OCI-LY7 (cell line): ENCODE results near the gene HS3ST3B1. TPM values are rescaled to one million over a fixed set of nuclear protein-coding genes. Genes with fewer than 3 reads are reported as not detected.
A peak's percentile ranks its signal among the peaks of the same experiment; 100 is the strongest.

Source experiments
- BruUV-seq: library from RNA; stranded (reverse); fragments of 400-500 nt; replicated peaks from 2 replicates; lab custom pipeline; 2021; lab: Mats Ljungman, UMichigan
- CTCF ChIA-PET: fragments of 300-600 bp; sonication (Branson Sonifier 250); formaldehyde crosslinking; loops from one replicate; lab custom pipeline; 2022; ENCODE audit warnings: antibody characterized with exemption; ENCODE audit not compliant: unreplicated experiment; lab: Charles Lee
- POLR2A ChIA-PET: fragments of 300-600 bp; sonication (Branson Sonifier 250); formaldehyde crosslinking; loops from one replicate; lab custom pipeline; 2022; ENCODE audit warnings: antibody characterized with exemption; lab: Charles Lee
- DNase-seq: peaks from one replicate; pipeline ENCODE4 v3.0.0-alpha.2; 2015; ENCODE audit warnings: low spot score
- H2AFZ ChIP-seq: fragments of 200-600 bp; sonication (generic), shearing (Covaris generic); 2 replicates; pipeline ENCODE4 v1.6.1; 2014; ENCODE audit warnings: mild to moderate bottlenecking, antibody characterized with exemption, low read length, moderate library complexity
- H3K27ac ChIP-seq: fragments of 200-600 bp; sonication (generic); 2 replicates; pipeline ENCODE4 v1.5.1; 2014; ENCODE audit warnings: mixed run types, low read depth, mild to moderate bottlenecking, moderate library complexity, low read length, inconsistent platforms; ENCODE audit not compliant: poor library complexity, severe bottlenecking
- H3K36me3 ChIP-seq: fragments of 200-600 bp; sonication (generic); 2 replicates; pipeline ENCODE4 v1.6.1; 2014; ENCODE audit warnings: mild to moderate bottlenecking, antibody characterized with exemption, low read length, moderate library complexity, mixed read lengths; ENCODE audit not compliant: insufficient read depth
- H3K4me1 ChIP-seq: fragments of 200-600 bp; sonication (generic); 2 replicates; pipeline ENCODE4 v1.5.1; 2014; ENCODE audit warnings: mild to moderate bottlenecking, low read length; ENCODE audit not compliant: insufficient read depth, poor library complexity, severe bottlenecking
- H3K4me2 ChIP-seq: fragments of 200-600 bp; sonication (generic); 2 replicates; pipeline ENCODE4 v1.6.1; 2014; ENCODE audit warnings: mild to moderate bottlenecking, low read length
- H3K4me3 ChIP-seq: fragments of 200-600 bp; sonication (generic); 2 replicates; pipeline ENCODE4 v1.5.1; 2014; ENCODE audit warnings: mild to moderate bottlenecking, low read depth, low read length; ENCODE audit not compliant: poor library complexity, severe bottlenecking
- H3K79me2 ChIP-seq: fragments of 200-600 bp; sonication (generic); 2 replicates; pipeline ENCODE4 v1.6.1; 2016; ENCODE audit warnings: low read depth, mild to moderate bottlenecking, low read length, moderate library complexity, mixed read lengths; ENCODE audit not compliant: insufficient read depth
- H3K9me2 ChIP-seq: fragments of 200-600 bp; sonication (generic); 2 replicates; pipeline ENCODE4 v1.6.1; 2016; ENCODE audit warnings: mild to moderate bottlenecking, low read length, mixed read lengths; ENCODE audit not compliant: insufficient read depth
- H3K9me3 ChIP-seq: fragments of 200-600 bp; sonication (generic); 2 replicates; pipeline ENCODE4 v1.6.1; 2014; ENCODE audit warnings: mild to moderate bottlenecking, mixed run types, low read length, mixed read lengths
- H4K20me1 ChIP-seq: fragments of 200-600 bp; sonication (generic); 2 replicates; pipeline ENCODE4 v1.6.1; 2014; ENCODE audit warnings: mild to moderate bottlenecking, antibody characterized with exemption, low read length, moderate library complexity, mixed read lengths; ENCODE audit not compliant: insufficient read depth
- CTCF ChIP-seq: fragments of 200-600 bp; sonication (generic); conservative IDR thresholded peaks from 2 replicates; pipeline ENCODE4 v1.5.1; 2014; ENCODE audit warnings: mild to moderate bottlenecking, antibody characterized with exemption, low read length, moderate library complexity, mixed read lengths
- EZH2phosphoT487 ChIP-seq: fragments of 200-600 bp; sonication (generic); IDR thresholded peaks from 2 replicates; pipeline ENCODE4 v1.6.1; 2018; ENCODE audit warnings: low read depth, borderline replicate concordance, mild to moderate bottlenecking, mixed run types, antibody characterized with exemption, low read length, moderate library complexity, mixed read lengths
- intact Hi-C: fragments of 100-400 bp; cut with micrococcal nuclease; formaldehyde crosslinking; loops from one replicate; pipeline ENCODE4 v1.10.0; 2022; ENCODE audit not compliant: unreplicated experiment
- total RNA-seq, 2 experiments: library from RNA; depleted of rRNA in 1 of 2; stranded (reverse); fragments of >200 nt in 1 of 2; shearing (Covaris generic) in 1 of 2; gene quantifications; 2 replicates each; pipeline ENCODE4 v1.2.3, GENCODE V29; 2014 to 2022

HS3ST3B1 gene
- total RNA-seq, 2 experiments from 2014 or later: 0.03 to 1.6 TPM

DNA sequence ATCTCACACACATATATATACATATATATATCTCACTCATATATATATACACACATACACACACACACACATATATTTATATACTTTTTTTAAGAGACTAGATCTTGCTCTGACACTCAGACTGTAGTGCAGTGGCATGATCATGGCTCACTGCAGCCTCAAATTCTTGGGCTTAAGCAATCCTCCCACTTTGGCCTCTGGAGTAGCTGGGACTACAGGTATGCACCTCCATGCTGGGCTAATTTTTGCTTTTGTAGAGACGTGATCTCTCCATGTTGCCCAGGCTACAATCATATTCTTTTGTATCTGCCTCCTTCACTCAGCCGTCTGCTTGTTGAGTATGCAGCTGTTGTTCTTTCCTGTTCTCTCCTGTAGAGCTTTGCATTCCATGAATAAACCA is 60.6 kb downstream of the HS3ST3B1 start:
- TF ChIP-seq CTCF (no peak), EZH2phosphoT487 (no peak)
- CTCF ChIA-PET: interaction anchor here (1.3 kb wide), 1 partner anchor 67 kb away, joined by 3 read pairs; no protein-coding TSS in a partner anchor
- POLR2A ChIA-PET: interaction anchor here (0.6 kb wide), 1 partner anchor 429 kb away, joined by 3 read pairs; no protein-coding TSS in a partner anchor

DNA sequence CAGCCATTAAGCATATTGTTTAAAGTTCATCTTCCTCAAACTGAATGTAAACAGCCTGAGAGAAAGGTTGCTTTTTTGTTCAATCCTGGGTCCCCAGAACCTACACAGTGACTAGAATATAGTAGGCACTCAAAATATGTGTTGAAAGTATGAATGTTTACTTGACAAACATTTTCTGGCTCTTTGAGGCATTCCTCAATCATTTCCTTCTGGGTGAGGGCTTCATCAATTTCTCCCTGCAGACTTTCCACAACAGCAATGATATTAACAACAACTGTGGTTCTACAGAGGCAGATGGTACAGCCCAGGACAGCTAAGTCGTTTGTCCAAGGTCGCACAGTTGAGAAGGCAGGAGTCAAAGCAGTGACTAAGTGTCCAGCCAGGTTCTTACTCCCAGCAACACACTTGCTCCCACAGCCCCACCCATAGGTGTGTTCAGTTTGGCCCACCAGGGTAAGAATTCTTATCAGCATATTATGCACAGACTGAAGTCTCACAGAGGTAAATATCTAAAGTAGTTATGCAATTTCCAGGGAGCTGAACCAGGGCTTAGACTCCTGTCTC is 61.1 kb downstream of the HS3ST3B1 start:
- H3K9me3 ChIP-seq: 0 out of 2 replicates have a peak, but pooled peaks cover 4% of the 10 kb centered on the region
- no peak overlapping the region for H3K27ac ChIP-seq
- no peaks in the 10 kb centered on the region for H4K20me1 ChIP-seq
- H3K4me2 ChIP-seq: peak overlapping the region; percentile 22
- no peak for DNase-seq
- no TSS peak for BruUV-seq
- no peaks in the 10 kb centered on the region for H3K79me2 ChIP-seq
- no peaks in the 10 kb centered on the region for H3K9me2 ChIP-seq
- H2AFZ ChIP-seq: peak overlapping the region; percentile 87
- TF ChIP-seq EZH2phosphoT487 (no peak), CTCF (no peak)
- intact Hi-C loops: no loop called here
- no peak overlapping the region for H3K4me3 ChIP-seq
- ChIA-PET POLR2A (interaction anchor here (0.6 kb wide), 2 partner anchors 34 to 498 kb away, joined by 3 read pairs; no protein-coding TSS in a partner anchor), CTCF (no interaction called here)
- peaks cover 50% of the 10 kb centered on the region for H3K4me1 ChIP-seq
- no peaks in the 10 kb centered on the region for H3K36me3 ChIP-seq

More for the DNA sequence above, 60.6 kb downstream of the HS3ST3B1 start:
- Histone ChIP-seq H3K4me2 (peak overlapping the region; percentile 22), H2AFZ (peak overlapping the region; percentile 87), H3K9me2 (no peaks in the 10 kb centered on the region), H3K36me3 (no peaks in the 10 kb centered on the region), H3K4me3 (no peak overlapping the region), H3K9me3 (0 out of 2 replicates have a peak, but pooled peaks cover 1% of the 10 kb centered on the region), H3K79me2 (no peaks in the 10 kb centered on the region), H3K4me1 (peaks cover 50% of the 10 kb centered on the region), H4K20me1 (no peaks in the 10 kb centered on the region), H3K27ac (no peak overlapping the region)
- intact Hi-C loops: no loop called here
- no TSS peak for BruUV-seq
- no peak for DNase-seq

DNA sequence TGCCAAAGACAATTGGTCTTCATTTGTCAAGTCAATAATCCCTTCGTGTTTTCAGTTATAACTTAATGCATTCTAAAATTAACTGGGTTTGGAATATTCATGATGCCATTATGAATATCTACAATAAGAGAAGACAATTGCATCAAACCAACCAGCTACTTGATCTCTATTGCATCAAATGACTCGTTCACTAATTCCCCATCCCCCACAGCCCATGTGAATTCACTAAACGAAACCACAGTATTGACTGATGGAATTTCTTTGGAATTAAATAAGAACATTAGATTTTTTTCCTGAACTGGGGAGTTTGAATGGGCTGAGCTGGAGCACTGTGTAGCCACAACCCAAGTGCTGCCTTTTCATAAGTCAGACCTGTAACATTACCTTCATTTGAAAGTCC is 65.3 kb downstream of the HS3ST3B1 start:
- Histone ChIP-seq H3K9me3 (0 out of 2 replicates have a peak, but pooled peaks cover 4% of the 10 kb centered on the region), H2AFZ (no peak overlapping the region), H3K4me2 (no peak overlapping the region), H3K36me3 (no peaks in the 10 kb centered on the region), H3K27ac (no peak overlapping the region), H3K4me3 (no peak overlapping the region), H3K4me1 (peaks cover 12% of the 10 kb centered on the region), H4K20me1 (no peaks in the 10 kb centered on the region), H3K9me2 (no peaks in the 10 kb centered on the region), H3K79me2 (no peaks in the 10 kb centered on the region)
- TF ChIP-seq CTCF: no peak
- TF ChIP-seq EZH2phosphoT487: no peak
- intact Hi-C loops: no loop called here
- CTCF ChIA-PET: no interaction called here
- POLR2A ChIA-PET: interaction anchor here (0.9 to 1.1 kb wide), 2 partner anchors 12 to 38 kb away, joined by 3 read pairs; no protein-coding TSS in a partner anchor
- DNase-seq: no peak
- BruUV-seq: no TSS peak
